Stimulated activated CD4-positive, alpha-beta T cell treated with anti-CD3 and anti-CD28 coated beads, Interleukin-1b, Interleukin-23, amount 100 ng/mL, for 48 hours (primary cell): Measurements from ENCODE around the gene MYOF.
"Not testable (repeated sequence)": the region's sequence is repeated elsewhere in the genome, so short reads cannot be mapped to it uniquely, and the experiment has no call there.

Experiments
- DNase-seq: peaks from one replicate; pipeline ENCODE4 v3.0.0-alpha.2; 2020

Gene MYOF

GRCh38 chr10:93344691-93345090, 137.4 kb downstream of the MYOF start:
- no peak for DNase-seq

DNA sequence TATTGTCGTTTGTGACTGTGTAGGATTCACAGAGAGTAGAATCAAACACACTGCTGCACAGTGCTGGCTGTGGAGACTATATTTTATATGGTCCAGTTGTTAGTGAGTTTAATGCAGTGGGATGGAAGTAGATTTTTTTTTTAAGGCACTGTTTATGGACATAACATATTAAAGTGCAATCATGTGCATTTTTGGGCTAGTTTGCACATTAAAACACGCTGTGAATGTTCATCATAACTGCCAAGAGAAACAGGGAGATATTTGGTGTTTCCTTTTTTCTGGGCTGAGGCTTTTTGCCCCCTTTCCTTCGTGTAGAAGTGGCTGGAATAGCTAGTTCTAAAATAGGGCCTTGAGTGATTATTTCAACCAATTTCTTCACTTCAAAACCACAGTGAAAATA, 139.2 kb downstream of the MYOF start:
- DNase-seq = no peak

DNA sequence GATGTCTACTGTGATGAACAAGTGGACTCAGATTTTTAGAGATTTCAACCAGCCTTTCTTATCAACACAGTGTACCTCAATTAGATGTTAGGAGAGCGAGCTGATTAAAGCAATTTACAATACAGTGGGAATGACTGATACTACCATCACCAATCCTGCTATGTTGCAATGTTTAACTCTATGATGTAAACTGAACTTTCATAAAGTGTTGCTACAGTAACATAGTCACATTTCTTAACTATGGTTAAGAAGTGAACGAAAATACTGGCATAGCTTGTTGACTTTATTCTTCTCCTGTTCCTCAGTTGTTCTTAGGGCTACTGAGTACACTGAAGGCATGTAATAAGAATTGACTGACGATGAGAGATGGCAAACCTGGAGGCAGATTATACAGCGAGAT, 139.8 kb downstream of the MYOF start:
- no peak for DNase-seq

DNA sequence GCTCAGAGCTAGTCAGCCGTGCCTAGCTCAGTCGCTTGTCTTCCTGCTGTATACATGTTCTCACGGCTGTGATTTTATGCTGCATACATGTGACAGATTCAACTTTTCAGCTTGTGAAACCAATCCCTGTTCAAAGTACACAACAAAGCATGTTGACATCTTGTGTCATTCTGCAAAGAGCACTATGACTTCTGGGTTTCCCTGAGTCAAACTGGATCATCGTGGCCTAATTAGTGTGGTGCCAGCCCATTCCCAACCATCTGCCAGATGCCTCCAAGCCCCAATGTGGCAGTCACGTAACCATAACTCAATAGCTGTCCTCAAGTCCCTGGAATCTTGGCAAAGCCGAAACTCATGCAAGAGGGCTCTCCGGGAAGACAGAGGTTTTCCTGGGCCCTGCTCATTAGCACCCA, 144.8 kb downstream of the MYOF start:
- DNase-seq = no peak

DNA sequence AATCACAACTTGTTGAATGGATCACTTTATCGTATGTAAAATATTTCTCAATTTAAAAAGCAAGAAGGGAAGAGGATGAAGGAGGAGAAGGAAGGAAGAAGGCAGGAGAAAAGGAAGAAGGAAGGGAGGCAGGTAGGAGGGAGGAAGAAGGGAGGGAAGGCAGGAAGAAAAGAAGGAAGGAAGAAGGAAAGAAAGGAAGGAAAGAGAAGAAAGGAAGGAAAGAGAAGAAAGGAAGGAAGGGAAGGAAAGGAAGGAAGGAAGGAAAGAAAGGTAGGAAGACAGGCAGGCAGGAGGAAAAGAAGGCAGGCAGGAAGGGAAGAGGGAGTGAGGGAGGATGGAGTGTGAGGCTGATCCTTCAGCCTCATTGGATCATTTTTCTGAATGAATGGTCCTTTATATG, 145.5 kb downstream of the MYOF start:
- DNase-seq = no peak

- no peak for DNase-seq
Observed at GRCh38 chr10:93336110-93336509, 146.0 kb downstream of the MYOF start.

DNA sequence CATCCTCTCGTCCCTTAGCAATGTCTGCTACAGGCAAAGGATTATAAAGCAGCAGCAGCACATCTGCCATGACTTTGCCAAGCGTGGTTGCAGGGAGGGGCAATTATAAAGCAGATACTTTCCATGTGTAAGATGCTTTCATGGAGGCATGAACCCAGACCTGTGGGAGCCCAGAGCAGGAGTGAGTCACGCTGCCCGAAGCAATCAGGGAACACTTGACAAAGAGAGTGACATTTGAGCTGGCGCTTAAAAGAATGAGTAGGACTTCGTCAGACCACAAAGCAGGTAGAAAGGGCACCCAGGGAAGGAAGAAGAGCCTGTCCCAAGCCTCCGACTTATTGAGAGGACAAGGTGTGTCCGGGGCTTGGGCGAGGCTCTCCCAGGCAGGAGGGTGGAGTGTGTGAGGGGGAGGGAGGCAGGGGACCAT, 147.2 kb downstream of the MYOF start:
- DNase-seq = peak; percentile 31

GRCh38 chr10:93334181-93334580, 148.0 kb downstream of the MYOF start:
- DNase-seq = no peak

- no peak for DNase-seq
Observed at GRCh38 chr10:93333278-93333978, 148.7 kb downstream of the MYOF start.

GRCh38 chr10:93330824-93331223, 151.3 kb downstream of the MYOF start:
- DNase-seq = no peak

DNA sequence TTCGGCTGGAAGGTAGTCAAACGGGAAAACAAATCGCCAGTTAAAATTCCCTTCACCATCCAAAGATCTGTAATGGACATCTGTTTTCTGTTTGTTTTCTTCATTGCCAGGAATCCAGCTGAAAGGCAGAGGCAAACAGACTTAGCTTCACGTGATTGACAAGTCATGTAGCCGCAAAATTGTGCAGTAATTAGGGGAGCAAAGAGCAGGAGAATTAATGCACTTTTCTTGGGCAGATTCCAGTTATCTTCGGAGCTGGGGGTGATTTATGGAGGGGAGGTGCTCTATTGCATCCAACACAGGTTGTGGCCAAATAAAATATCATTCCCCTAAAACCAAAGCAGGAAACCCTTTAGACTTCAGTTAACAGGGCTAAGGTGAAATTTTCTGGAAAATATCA, 162.2 kb downstream of the MYOF start:
- no peak for DNase-seq

- DNase-seq = no peak
Observed at GRCh38 chr10:93319096-93319495, 163.0 kb downstream of the MYOF start.

DNA sequence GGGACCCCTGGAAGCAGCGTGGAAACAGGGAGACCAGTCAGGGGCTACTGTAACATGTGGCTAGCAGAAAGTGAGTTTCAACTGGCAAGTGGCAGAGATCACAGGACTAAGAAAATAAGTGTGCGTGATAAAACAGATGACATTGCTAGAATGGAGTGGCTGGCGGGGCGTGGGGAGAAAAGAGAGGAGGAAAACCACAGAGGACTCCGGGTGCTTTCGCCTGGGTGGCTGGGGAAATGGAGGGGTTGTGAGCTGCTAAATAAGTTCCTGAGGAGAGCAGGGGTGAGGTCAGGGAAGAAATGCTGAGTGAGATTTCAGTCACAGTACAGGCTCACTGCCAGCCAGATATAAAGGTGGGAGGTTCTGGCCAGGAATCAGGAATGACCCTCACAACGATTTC, 166.9 kb downstream of the MYOF start:
- no peak for DNase-seq

DNA sequence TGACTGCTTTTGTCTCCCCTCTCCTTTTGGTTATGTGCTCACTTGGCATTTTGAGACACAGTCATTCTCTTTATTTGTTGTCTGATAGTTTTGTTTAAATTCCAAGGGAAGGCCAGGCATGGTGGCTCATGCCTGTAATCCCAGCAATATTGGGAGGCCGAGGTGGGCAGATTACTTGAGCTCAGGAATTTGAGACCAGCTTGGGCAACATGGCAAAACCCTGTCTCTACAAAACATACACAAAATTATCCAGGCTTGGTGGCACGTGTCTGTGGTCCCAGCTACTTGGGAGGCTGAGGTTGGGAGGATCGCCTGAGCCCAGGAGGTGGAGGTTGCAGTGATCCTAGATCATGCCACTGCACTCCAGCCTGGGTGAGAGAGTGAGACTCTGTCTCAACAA, 167.5 kb downstream of the MYOF start:
- DNase-seq = not testable (repeated sequence)

DNA sequence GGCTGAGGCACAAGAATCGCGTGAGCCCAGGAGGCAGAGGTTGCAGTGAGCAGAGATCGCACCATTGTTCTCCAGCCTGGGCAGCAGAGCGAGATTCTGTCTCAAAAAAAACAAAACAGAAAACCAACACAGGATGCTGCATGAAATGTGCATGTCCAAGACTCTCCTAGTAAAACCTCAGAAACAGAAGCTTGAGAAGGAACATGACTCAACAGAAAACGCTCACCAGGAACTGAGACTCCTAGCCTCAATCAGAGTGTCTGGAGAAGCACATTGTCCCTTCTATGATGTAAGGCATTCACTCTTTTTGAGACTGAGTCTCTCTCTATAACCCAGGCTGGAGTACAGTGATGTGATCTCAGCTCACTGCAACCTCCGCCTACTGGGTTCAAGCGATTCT, 168.3 kb downstream of the MYOF start:
- DNase-seq = no peak

GRCh38 chr10:93309062-93309461, 173.1 kb downstream of the MYOF start:
- DNase-seq = no peak

DNA sequence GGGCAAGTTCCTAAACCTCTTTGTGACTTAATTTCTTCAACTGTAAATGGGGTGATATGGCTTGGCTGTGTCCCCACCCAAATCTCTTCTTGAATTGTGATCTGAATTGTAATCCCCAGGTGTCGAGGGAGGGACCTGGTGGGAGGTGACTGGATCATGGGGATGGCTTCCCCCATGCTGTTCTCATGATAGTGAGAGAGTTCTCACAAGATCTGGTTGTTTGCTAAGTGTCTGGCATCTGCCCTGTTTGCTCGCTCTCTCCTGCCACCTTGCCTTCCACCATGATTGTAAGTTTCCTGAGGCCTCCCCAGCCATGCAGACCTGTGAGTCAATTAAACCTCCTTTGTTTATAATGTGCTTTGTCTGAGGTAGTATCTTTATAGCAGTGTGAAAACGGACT, 177.0 kb downstream of the MYOF start:
- DNase-seq = no peak

- no peak for DNase-seq
Observed at GRCh38 chr10:93300981-93301380, 181.2 kb downstream of the MYOF start.

GRCh38 chr10:93300288-93300917, 181.7 kb downstream of the MYOF start:
- DNase-seq = no peak

- no peak for DNase-seq
Observed at GRCh38 chr10:93299606-93300287, 182.4 kb downstream of the MYOF start.

DNA sequence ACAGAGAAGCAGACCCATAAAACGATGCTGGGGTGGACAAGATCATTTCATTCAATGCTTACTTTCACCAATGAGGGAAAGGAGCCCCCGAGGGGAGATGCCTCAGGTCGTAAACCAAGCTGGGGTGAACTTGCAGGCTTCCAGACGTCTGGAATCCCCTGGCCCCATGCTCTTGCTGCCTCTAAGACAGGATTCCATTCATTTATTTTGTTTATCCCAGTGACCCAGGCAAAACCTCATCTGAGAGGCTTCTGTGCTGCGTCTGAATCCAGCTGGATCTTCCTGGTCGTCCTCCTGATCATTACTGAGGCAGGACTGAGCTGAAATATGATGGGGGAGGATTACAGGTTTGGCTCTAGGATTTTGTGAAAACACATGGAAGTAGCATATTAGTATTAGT, 182.9 kb downstream of the MYOF start:
- DNase-seq = no peak

DNA sequence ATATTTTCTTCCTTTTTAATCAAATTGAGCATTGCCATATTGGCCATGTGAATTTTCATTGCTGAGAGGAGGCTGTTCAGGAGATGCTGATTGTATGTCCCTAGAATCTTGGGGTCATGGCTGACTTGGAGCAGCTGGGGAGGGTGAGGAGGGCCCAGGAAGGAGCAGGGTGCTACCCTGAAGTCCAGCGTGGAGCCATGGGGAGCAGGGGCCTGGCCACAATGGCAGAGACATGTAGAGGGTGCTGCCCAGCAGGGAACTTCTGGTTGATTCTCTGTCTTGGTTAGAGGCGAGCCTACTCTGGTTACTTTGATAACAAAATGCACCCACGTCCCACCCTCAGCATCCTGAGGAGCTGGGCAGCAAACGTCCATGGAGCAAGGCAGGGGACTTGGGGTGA, 186.0 kb downstream of the MYOF start:
- no peak for DNase-seq

GRCh38 chr10:93293999-93294398, 188.1 kb downstream of the MYOF start:
- no peak for DNase-seq

DNA sequence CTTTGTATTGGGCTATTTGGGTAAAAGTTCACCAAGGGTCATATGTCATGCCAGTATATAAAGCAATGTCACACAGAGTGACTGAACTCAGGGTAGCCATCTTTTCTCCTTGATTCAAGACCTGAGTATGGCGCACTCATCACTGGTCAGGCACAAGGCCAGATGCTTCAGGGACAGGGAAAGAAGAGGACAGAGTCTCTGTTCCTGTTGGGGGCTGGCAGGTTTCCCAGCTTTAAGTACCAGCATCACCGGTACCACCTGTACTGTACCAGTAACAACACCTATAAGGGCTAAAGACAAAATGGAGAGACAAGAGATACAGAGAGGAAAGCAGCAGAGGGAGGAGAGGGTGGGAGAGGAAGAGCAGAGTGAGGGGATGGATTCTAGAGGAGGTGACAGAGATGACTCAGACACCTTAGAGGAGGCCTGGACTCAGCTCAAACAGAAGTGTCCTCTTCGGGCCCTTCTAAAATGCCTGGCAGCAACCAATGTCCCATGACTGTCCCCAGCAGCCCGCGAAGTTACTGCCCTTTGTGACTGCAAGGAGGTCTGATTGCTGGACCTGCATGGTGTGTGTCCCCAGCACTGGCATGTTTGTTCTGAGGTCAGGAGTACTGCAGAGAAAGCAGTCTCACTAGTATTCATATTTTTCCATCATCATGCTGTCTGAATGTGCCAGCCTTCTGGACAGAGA, 191.3 kb downstream of the MYOF start:
- DNase-seq = no peak
